ENCODE measurements around the gene EBLN2. TPM values are rescaled to one million over a fixed set of nuclear protein-coding genes. Genes with fewer than 3 reads are reported as not detected.

The EBLN2 gene
- total and polyA plus RNA-seq, 2 donors (not counting 3 experiments of a cell fraction or from before 2014, with no cell fraction given): 2.5 to 7.3 TPM

DNA sequence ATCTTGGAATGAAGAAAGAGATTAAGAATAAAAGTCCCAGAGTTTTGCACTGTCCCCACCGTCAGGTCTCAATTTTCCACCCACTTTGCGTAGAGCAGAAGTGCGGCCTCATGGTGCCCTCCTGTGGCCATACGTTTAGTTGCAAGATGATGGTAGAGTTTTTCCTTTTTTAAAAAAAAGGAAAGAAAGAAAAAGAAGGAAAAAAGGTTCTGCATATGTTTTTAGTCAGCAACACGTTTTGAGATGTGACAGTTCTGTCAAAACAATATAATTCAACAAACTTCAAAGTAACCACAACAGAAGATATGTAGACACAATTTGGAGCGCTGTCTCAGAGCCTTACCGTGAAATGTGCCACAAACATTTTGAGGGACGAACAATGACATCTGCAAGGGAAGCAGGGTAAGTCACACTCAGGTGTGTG is 24.6 kb downstream of the EBLN2 start:
- intact Hi-C loops (cut with micrococcal nuclease): loop anchor here (1.0 to 10.0 kb wide), 5 partner anchors 147 to 1371 kb away; no protein-coding TSS in a partner anchor
- Histone ChIP-seq H3K4me2 (ENCODE audit: insufficient read depth, low read length) (no peak overlapping the region), H3K79me2 (ENCODE audit: control insufficient read depth, insufficient read depth, low read length) (no peaks in the 10 kb centered on the region), H3K4me3 (replicated peaks in 1 of 3; ENCODE audit: insufficient read depth in 1 of 3, low read depth in 1 of 3, low read length in 3 of 3) (no peak overlapping the region), H2AFZ (ENCODE audit: low read depth, low read length) (no peak overlapping the region), H3K36me3 (ENCODE audit: control insufficient read depth in 2 of 2, extremely low read depth in 1 of 2, insufficient read depth in 2 of 2, low read length in 2 of 2) (no peaks in the 10 kb centered on the region), H3K9me1 (replicated peaks; ENCODE audit: control insufficient read depth, extremely low read depth, insufficient read depth, low read length) (no peaks in the 10 kb centered on the region), H3K9me3 (replicated peaks; ENCODE audit: control insufficient read depth, insufficient read depth, low read length) (no peaks in the 10 kb centered on the region), H3K4me1 (ENCODE audit: control insufficient read depth, extremely low read depth, insufficient read depth, low read length) (no peaks in the 10 kb centered on the region), H3K27me3 (ENCODE audit: control insufficient read depth in 2 of 2, insufficient read depth in 2 of 2, low read length in 2 of 2) (no peaks in the 10 kb centered on the region), H4K20me1 (replicated peaks; ENCODE audit: control insufficient read depth, extremely low read depth, insufficient read depth, low read length) (no peaks in the 10 kb centered on the region), H3K27ac (ENCODE audit: insufficient read depth, low read depth, low read length) (no peak overlapping the region), H3K9ac (replicated peaks; ENCODE audit: extremely low read depth, insufficient read depth, low read length) (no peak overlapping the region)
- dilution Hi-C loops (cut with MboI; ENCODE audit: extremely low pct_ligation_motif_present, low sequenced_read_pairs): no loop called here
- DNase-seq (ENCODE audit: low read depth, low spot score): peak; percentile 44
- POLR2A ChIA-PET: interaction anchor here (0.7 kb wide), 1 partner anchor 236 kb away, joined by 3 read pairs; no protein-coding TSS in a partner anchor
- CTCF ChIA-PET: interaction anchor here (0.6 to 10.3 kb wide), 18 partner anchors 10 to 1375 kb away, joined by 3 to 166 read pairs (median 4); partner anchors contain the start of genes GXYLT2 and SHQ1
- FAIRE-seq: peak; percentile 90
- TF ChIP-seq, protein P1, sequence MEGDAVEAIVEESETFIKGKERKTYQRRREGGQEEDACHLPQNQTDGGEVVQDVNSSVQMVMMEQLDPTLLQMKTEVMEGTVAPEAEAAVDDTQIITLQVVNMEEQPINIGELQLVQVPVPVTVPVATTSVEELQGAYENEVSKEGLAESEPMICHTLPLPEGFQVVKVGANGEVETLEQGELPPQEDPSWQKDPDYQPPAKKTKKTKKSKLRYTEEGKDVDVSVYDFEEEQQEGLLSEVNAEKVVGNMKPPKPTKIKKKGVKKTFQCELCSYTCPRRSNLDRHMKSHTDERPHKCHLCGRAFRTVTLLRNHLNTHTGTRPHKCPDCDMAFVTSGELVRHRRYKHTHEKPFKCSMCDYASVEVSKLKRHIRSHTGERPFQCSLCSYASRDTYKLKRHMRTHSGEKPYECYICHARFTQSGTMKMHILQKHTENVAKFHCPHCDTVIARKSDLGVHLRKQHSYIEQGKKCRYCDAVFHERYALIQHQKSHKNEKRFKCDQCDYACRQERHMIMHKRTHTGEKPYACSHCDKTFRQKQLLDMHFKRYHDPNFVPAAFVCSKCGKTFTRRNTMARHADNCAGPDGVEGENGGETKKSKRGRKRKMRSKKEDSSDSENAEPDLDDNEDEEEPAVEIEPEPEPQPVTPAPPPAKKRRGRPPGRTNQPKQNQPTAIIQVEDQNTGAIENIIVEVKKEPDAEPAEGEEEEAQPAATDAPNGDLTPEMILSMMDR (IDR thresholded peaks at IDR 0.05; ENCODE audit: extremely low read depth in 1 of 2, insufficient read depth in 1 of 2, low read depth in 1 of 2, low read length in 2 of 2): peak; percentile 55 to 64
- no peak for TF ChIP-seq MAX (IDR thresholded peaks at IDR 0.05; ENCODE audit: insufficient read depth, insufficient read length)
- BruUV-seq (replicated peaks): no TSS peak

DNA sequence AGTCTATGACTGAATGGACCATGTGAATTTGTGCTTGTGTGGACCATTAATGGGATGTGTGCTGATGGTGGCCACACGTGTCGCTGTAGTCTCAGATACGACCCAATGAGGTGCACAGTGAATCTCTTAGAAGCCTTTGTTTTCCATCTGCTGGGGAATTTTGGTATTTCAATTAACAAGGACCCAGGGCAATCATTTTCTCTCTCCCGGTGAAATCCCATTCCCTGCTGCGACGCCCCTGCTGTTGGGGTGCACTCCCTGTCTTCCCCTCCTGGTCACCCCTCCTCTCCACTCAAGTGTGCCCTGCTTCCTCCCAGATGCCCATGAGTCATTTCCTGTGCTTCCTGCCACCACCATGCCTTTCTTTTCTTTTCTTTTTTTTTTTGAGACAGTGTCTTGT is 32.7 kb downstream of the EBLN2 start:
- intact Hi-C loops (cut with micrococcal nuclease): no loop called here
- no peaks in the 10 kb centered on the region for H3K27me3 ChIP-seq (ENCODE audit: control insufficient read depth in 2 of 2, insufficient read depth in 2 of 2, low read length in 2 of 2)
- H2AFZ ChIP-seq (ENCODE audit: low read depth, low read length): no peak overlapping the region
- peak; percentile 17 for DNase-seq (ENCODE audit: low read depth, low spot score)
- H3K79me2 ChIP-seq (ENCODE audit: control insufficient read depth, insufficient read depth, low read length): no peaks in the 10 kb centered on the region
- BruUV-seq (replicated peaks): no TSS peak
- no peaks in the 10 kb centered on the region for H3K9me1 ChIP-seq (replicated peaks; ENCODE audit: control insufficient read depth, extremely low read depth, insufficient read depth, low read length)
- H3K36me3 ChIP-seq (ENCODE audit: control insufficient read depth in 2 of 2, extremely low read depth in 1 of 2, insufficient read depth in 2 of 2, low read length in 2 of 2): no peaks in the 10 kb centered on the region
- TF ChIP-seq MAX (IDR thresholded peaks at IDR 0.05; ENCODE audit: insufficient read depth, insufficient read length) (no peak), POLR2AphosphoS5 (IDR thresholded peaks at IDR 0.05; ENCODE audit: insufficient read depth, low read depth, low read length) (no peak), MYC (IDR thresholded peaks at IDR 0.05; ENCODE audit: low read depth, low read length) (no peak), POLR2A (IDR thresholded peaks at IDR 0.05; ENCODE audit: low read depth, low read length) (no peak), EZH2 (IDR thresholded peaks at IDR 0.05; ENCODE audit: borderline replicate concordance, low read depth, low read length, severe bottlenecking) (no peak), FOS (IDR thresholded peaks at IDR 0.05; ENCODE audit: borderline replicate concordance, insufficient read depth, low read length) (no peak), JUN (IDR thresholded peaks at IDR 0.05; ENCODE audit: borderline replicate concordance, insufficient read depth, insufficient read length, low read depth) (no peak), GATA2 (IDR thresholded peaks at IDR 0.05; ENCODE audit: insufficient read depth, insufficient read length, low read depth, low read length) (no peak)
- TF ChIP-seq, protein P1 (IDR thresholded peaks at IDR 0.05; ENCODE audit: extremely low read depth in 1 of 2, insufficient read depth in 1 of 2, low read depth in 1 of 2, low read length in 2 of 2): no peak
- FAIRE-seq: no peak
- H3K9me3 ChIP-seq (replicated peaks; ENCODE audit: control insufficient read depth, insufficient read depth, low read length): no peaks in the 10 kb centered on the region
- no peak overlapping the region for H3K4me2 ChIP-seq (ENCODE audit: insufficient read depth, low read length)
- POLR2A ChIA-PET: no interaction called here
- no peak overlapping the region for H3K4me3 ChIP-seq (replicated peaks in 1 of 3; ENCODE audit: insufficient read depth in 1 of 3, low read depth in 1 of 3, low read length in 3 of 3)
- no peaks in the 10 kb centered on the region for H4K20me1 ChIP-seq (replicated peaks; ENCODE audit: control insufficient read depth, extremely low read depth, insufficient read depth, low read length)
- CTCF ChIA-PET: no interaction called here
- no peak overlapping the region for H3K27ac ChIP-seq (ENCODE audit: insufficient read depth, low read depth, low read length)
- peaks cover 5% of the 10 kb centered on the region for H3K4me1 ChIP-seq (ENCODE audit: control insufficient read depth, extremely low read depth, insufficient read depth, low read length)
- H3K9ac ChIP-seq (replicated peaks; ENCODE audit: extremely low read depth, insufficient read depth, low read length): no peak overlapping the region
- dilution Hi-C loops (cut with MboI; ENCODE audit: extremely low pct_ligation_motif_present, low sequenced_read_pairs): no loop called here
